AG04449 (cell line): ENCODE data around the gene TBATA.

Experiments
- CTCF ChIA-PET: fragments of 350-600 bp; formaldehyde crosslinking; extraction: SDS; loops from one replicate; lab custom pipeline; 2021; ENCODE audit warnings: antibody characterized with exemption; lab: Yijun Ruan, JAX
- POLR2A ChIA-PET: fragments of 400-600, 350-600 bp; formaldehyde crosslinking; extraction: SDS; loops from one replicate; lab custom pipeline; 2020; ENCODE audit warnings: antibody characterized with exemption, inconsistent platforms; lab: Yijun Ruan, JAX
- DNase-seq: peaks from one replicate; pipeline ENCODE4 v3.0.0-alpha.2; 2010; ENCODE audit warnings: low read depth, low spot score
- H3K4me3 ChIP-seq: 2 replicates; pipeline ENCODE4 v1.5.1; 2011; ENCODE audit warnings: low read depth, mild to moderate bottlenecking, control low read depth, low read length
- CTCF ChIP-seq: IDR thresholded peaks from one replicate; pipeline ENCODE4 v1.5.1; 2011; ENCODE audit warnings: mild to moderate bottlenecking, moderate library complexity, low read length, control low read depth, inconsistent platforms; ENCODE audit not compliant: insufficient read depth; ENCODE audit errors: missing control alignments

The TBATA gene

GRCh38 chr10:70779511-70780369 is 5.4 kb downstream of the TBATA start:
- ChIA-PET POLR2A (no interaction called here), CTCF (interaction anchor here (0.5 to 1.4 kb wide), 2 partner anchors 21 to 145 kb away, joined by 3 to 6 read pairs; no protein-coding TSS in a partner anchor)
- TF ChIP-seq CTCF: no peak
- no peak overlapping the region for H3K4me3 ChIP-seq
- DNase-seq: no peak

- CTCF ChIA-PET: interaction anchor here (0.5 to 1.4 kb wide), 2 partner anchors 20 to 146 kb away, joined by 3 to 6 read pairs; no protein-coding TSS in a partner anchor
- POLR2A ChIA-PET: no interaction called here
- no peak for TF ChIP-seq CTCF
- H3K4me3 ChIP-seq: no peak overlapping the region
- DNase-seq: no peak
These were observed 6.1 kb downstream of the TBATA start for GRCh38 chr10:70779088-70779487.

- ChIA-PET CTCF (interaction anchor here (1.2 kb wide), 1 partner anchor 19 kb away, joined by 6 read pairs; no protein-coding TSS in a partner anchor), POLR2A (no interaction called here)
- DNase-seq: no peak
- TF ChIP-seq CTCF: no peak
- no peak overlapping the region for H3K4me3 ChIP-seq
These were observed 6.8 kb downstream of the TBATA start for GRCh38 chr10:70778267-70778924.

GRCh38 chr10:70777063-70777875 is 7.9 kb downstream of the TBATA start:
- H3K4me3 ChIP-seq: no peak overlapping the region
- TF ChIP-seq CTCF: no peak
- ChIA-PET CTCF (interaction anchor here (1.2 kb wide), 1 partner anchor 18 kb away, joined by 6 read pairs; no protein-coding TSS in a partner anchor), POLR2A (no interaction called here)
- no peak for DNase-seq

- H3K4me3 ChIP-seq: no peak overlapping the region
- ChIA-PET POLR2A (no interaction called here), CTCF (no interaction called here)
- DNase-seq: no peak
- TF ChIP-seq CTCF: no peak
These were observed 8.6 kb downstream of the TBATA start for GRCh38 chr10:70776455-70777005.
